ENCODE results near the gene SIRT3. TPM values are rescaled to one million over a fixed set of nuclear protein-coding genes. Genes with fewer than 3 reads are reported as not detected.

SIRT3 gene
- polyA plus RNA-seq, 6 donors from 2014 or later, result 1.4 to 14.2 (median 8.8) TPM

- Mint-ChIP-seq H3K9me3 (no peaks in the 10 kb centered on the region), H3K27me3 (no peaks in the 10 kb centered on the region), H3K36me3 (peaks cover 0 to 8% of the 10 kb centered on the region in 2 donors), H3K27ac (no peak overlapping the region), H3K4me3 (peak overlapping the region in 1 of 8 donors; percentile 57), H3K4me1 (peaks cover 14 to 23% (median 16%) of the 10 kb centered on the region in 3 donors)
- no peak for DNase-seq
- ATAC-seq (ENCODE audit: low read depth in 2 of 2), result no peak
These were observed 22.1 kb downstream of the SIRT3 start for GRCh38 chr11:214083-214482.

GRCh38 chr11:213111-213510, 23.0 kb downstream of the SIRT3 start:
- no peak for DNase-seq
- Mint-ChIP-seq H3K36me3 (peaks cover 0 to 8% of the 10 kb centered on the region in 2 donors), H3K27ac (no peak overlapping the region), H3K4me3 (no peak overlapping the region), H3K27me3 (no peaks in the 10 kb centered on the region), H3K9me3 (no peaks in the 10 kb centered on the region), H3K4me1 (peaks cover 18 to 25% (median 23%) of the 10 kb centered on the region in 3 donors)
- ATAC-seq (ENCODE audit: low read depth in 2 of 2), result no peak

- peaks cover 21 to 26% (median 23%) of the 10 kb centered on the region in 3 donors for H3K4me1 Mint-ChIP-seq
- H3K9me3 Mint-ChIP-seq, result peaks cover 0 to 2% (median 0%) of the 10 kb centered on the region in 7 donors
- H3K27me3 Mint-ChIP-seq, result no peaks in the 10 kb centered on the region
- peak overlapping the region in 2 of 8 donors; percentile 30 to 97 for H3K4me3 Mint-ChIP-seq
- H3K27ac Mint-ChIP-seq, result no peak overlapping the region
- no peak for ATAC-seq (ENCODE audit: low read depth in 2 of 2)
- peaks cover 0 to 10% of the 10 kb centered on the region in 2 donors for H3K36me3 Mint-ChIP-seq
- DNase-seq, result no peak
These were observed 23.7 kb downstream of the SIRT3 start for GRCh38 chr11:212150-213100.

- peak overlapping the region in 3 of 8 donors; percentile 51 to 97 (median 68) for H3K4me3 Mint-ChIP-seq
These were observed 24.4 kb downstream of the SIRT3 start for GRCh38 chr11:211741-212140.

GRCh38 chr11:211295-211694, 24.8 kb downstream of the SIRT3 start:
- Mint-ChIP-seq H3K27ac (peak overlapping the region in 3 of 6 donors; percentile 26 to 75 (median 36)), H3K36me3 (peaks cover 0 to 17% of the 10 kb centered on the region in 2 donors)
- ATAC-seq (ENCODE audit: low read depth in 2 of 2), result no peak

More at GRCh38 chr11:211741-212140, 24.4 kb downstream of the SIRT3 start:
- Mint-ChIP-seq H3K9me3 (peaks cover 0 to 2% (median 0%) of the 10 kb centered on the region in 7 donors), H3K27ac (peak overlapping the region in 2 of 6 donors; percentile 36 to 75), H3K27me3 (no peaks in the 10 kb centered on the region), H3K4me1 (peaks cover 23 to 27% (median 27%) of the 10 kb centered on the region in 3 donors), H3K36me3 (peaks cover 0 to 17% of the 10 kb centered on the region in 2 donors)
- ATAC-seq (ENCODE audit: low read depth in 2 of 2) (no peak), DNase-seq (no peak)

GRCh38 chr11:210803-211180, 25.4 kb downstream of the SIRT3 start:
- H3K4me1 Mint-ChIP-seq, result peaks cover 29 to 37% (median 31%) of the 10 kb centered on the region in 3 donors
- H3K36me3 Mint-ChIP-seq, result peaks cover 0 to 17% of the 10 kb centered on the region in 2 donors
- H3K27me3 Mint-ChIP-seq, result no peaks in the 10 kb centered on the region
- peak overlapping the region in 6 of 8 donors; percentile 19 to 99 (median 84) for H3K4me3 Mint-ChIP-seq
- peaks cover 0 to 2% (median 0%) of the 10 kb centered on the region in 7 donors for H3K9me3 Mint-ChIP-seq
- DNase-seq (no peak), ATAC-seq (ENCODE audit: low read depth in 2 of 2) (no peak)
- H3K27ac Mint-ChIP-seq, result peak overlapping the region in 2 of 6 donors; percentile 26 to 36

More at GRCh38 chr11:211295-211694, 24.8 kb downstream of the SIRT3 start:
- Mint-ChIP-seq H3K4me3 (peak overlapping the region in 4 of 8 donors; percentile 49 to 97 (median 64)), H3K4me1 (peaks cover 26 to 32% (median 29%) of the 10 kb centered on the region in 3 donors), H3K9me3 (peaks cover 0 to 2% (median 0%) of the 10 kb centered on the region in 7 donors), H3K27me3 (no peaks in the 10 kb centered on the region)
- no peak for DNase-seq

GRCh38 chr11:210122-210802, 25.9 kb downstream of the SIRT3 start:
- H3K36me3 Mint-ChIP-seq, result peaks cover 0 to 17% of the 10 kb centered on the region in 2 donors
- peaks cover 0 to 2% (median 0%) of the 10 kb centered on the region in 7 donors for H3K9me3 Mint-ChIP-seq
- peaks cover 29 to 41% (median 36%) of the 10 kb centered on the region in 3 donors for H3K4me1 Mint-ChIP-seq
- DNase-seq (no peak), ATAC-seq (ENCODE audit: low read depth in 2 of 2) (no peak)
- no peaks in the 10 kb centered on the region for H3K27me3 Mint-ChIP-seq
- peak overlapping the region in 2 of 6 donors; percentile 42 to 53 for H3K27ac Mint-ChIP-seq
- peak overlapping the region; percentile 82 to 100 (median 98) for H3K4me3 Mint-ChIP-seq

- H3K27me3 Mint-ChIP-seq, result no peaks in the 10 kb centered on the region
- peak overlapping the region in 4 of 6 donors; percentile 56 to 99 (median 98) for H3K27ac Mint-ChIP-seq
- peaks cover 0 to 17% of the 10 kb centered on the region in 2 donors for H3K36me3 Mint-ChIP-seq
- ATAC-seq (ENCODE audit: low read depth in 2 of 2) (no peak), DNase-seq (no peak)
- H3K9me3 Mint-ChIP-seq, result peaks cover 0 to 2% (median 0%) of the 10 kb centered on the region in 7 donors
- H3K4me1 Mint-ChIP-seq, result peaks cover 32 to 43% (median 41%) of the 10 kb centered on the region in 3 donors
- peak overlapping the region; percentile 94 to 100 (median 98) for H3K4me3 Mint-ChIP-seq
These were observed 26.6 kb downstream of the SIRT3 start for GRCh38 chr11:209275-210121.

- Mint-ChIP-seq H3K4me3 (peak overlapping the region; percentile 94 to 100 (median 98)), H3K9me3 (peaks cover 0 to 2% (median 0%) of the 10 kb centered on the region in 7 donors), H3K27ac (peak overlapping the region; percentile 91 to 100 (median 98)), H3K36me3 (peaks cover 0 to 18% of the 10 kb centered on the region in 2 donors), H3K4me1 (peaks cover 35 to 47% (median 43%) of the 10 kb centered on the region in 3 donors), H3K27me3 (no peaks in the 10 kb centered on the region)
- DNase-seq, result no peak
- peak; percentile 1 to 2 for ATAC-seq (ENCODE audit: low read depth in 2 of 2)
These were observed 27.3 kb downstream of the SIRT3 start for GRCh38 chr11:208917-209260.

GRCh38 chr11:208181-208916, 27.8 kb downstream of the SIRT3 start:
- H3K4me3 Mint-ChIP-seq, result peak overlapping the region; percentile 94 to 100 (median 98)
- peaks cover 40 to 53% (median 47%) of the 10 kb centered on the region in 3 donors for H3K4me1 Mint-ChIP-seq
- peak overlapping the region; percentile 96 to 100 (median 99) for H3K27ac Mint-ChIP-seq
- peaks cover 0 to 21% of the 10 kb centered on the region in 2 donors for H3K36me3 Mint-ChIP-seq
- DNase-seq (peak; percentile 87), ATAC-seq (ENCODE audit: low read depth in 2 of 2) (peak; percentile 64 to 66)
- no peaks in the 10 kb centered on the region for H3K27me3 Mint-ChIP-seq
- H3K9me3 Mint-ChIP-seq, result peaks cover 0 to 2% (median 0%) of the 10 kb centered on the region in 7 donors

GRCh38 chr11:207863-208180, 28.3 kb downstream of the SIRT3 start:
- Mint-ChIP-seq H3K9me3 (peaks cover 0 to 2% (median 0%) of the 10 kb centered on the region in 7 donors), H3K27me3 (no peaks in the 10 kb centered on the region), H3K4me1 (peaks cover 42 to 56% (median 48%) of the 10 kb centered on the region in 3 donors), H3K27ac (peak overlapping the region; percentile 96 to 100 (median 99)), H3K36me3 (peaks cover 0 to 18% of the 10 kb centered on the region in 2 donors), H3K4me3 (peak overlapping the region; percentile 94 to 100 (median 98))
- ATAC-seq (ENCODE audit: low read depth in 2 of 2) (peak; percentile 10 to 16), DNase-seq (no peak)

Measured in naive B cell (primary cell).